Activated naive CD8-positive, alpha-beta T cell treated with anti-CD3 and anti-CD28 coated beads for 36 hours (primary cell): ENCODE results near the gene NAA80. TPM values are rescaled to one million over a fixed set of nuclear protein-coding genes. Genes with fewer than 3 reads are reported as not detected.
A peak's percentile ranks its signal among the peaks of the same experiment; 100 is the strongest.
"Not testable (repeated sequence)": the region's sequence is repeated elsewhere in the genome, so short reads cannot be mapped to it uniquely, and the experiment has no call there.

Source experiments
- DNase-seq: peaks from one replicate; pipeline ENCODE4 v3.0.0; 2021
- H3K27ac Mint-ChIP-seq: one replicate; pipeline ENCODE4 v1.8.0; 2022; ENCODE audit warnings: mild to moderate bottlenecking, moderate library complexity, mixed read lengths
- H3K27me3 Mint-ChIP-seq: one replicate; pipeline ENCODE4 v1.8.0; 2022; ENCODE audit warnings: mild to moderate bottlenecking, mixed read lengths
- H3K36me3 Mint-ChIP-seq: one replicate; pipeline ENCODE4 v1.8.0; 2021; ENCODE audit warnings: mild to moderate bottlenecking, mixed read lengths
- H3K4me1 Mint-ChIP-seq: one replicate; pipeline ENCODE4 v1.8.0; 2021; ENCODE audit warnings: mixed read lengths
- H3K4me3 Mint-ChIP-seq: one replicate; pipeline ENCODE4 v1.8.0; 2022; ENCODE audit warnings: mild to moderate bottlenecking, moderate library complexity, mixed read lengths
- H3K9me3 Mint-ChIP-seq: one replicate; pipeline ENCODE4 v1.8.0; 2022; ENCODE audit warnings: mixed read lengths
- total RNA-seq, 2 experiments: library from RNA; stranded (reverse); gene quantifications; one replicate each; pipeline ENCODE4 v1.2.3, GENCODE V29; 2021

NAA80 gene
- total RNA-seq, 2 experiments from 2014 or later = 16.3 to 16.7 TPM

- Mint-ChIP-seq H3K9me3 (no peaks in the 10 kb centered on the region), H3K4me1 (peaks cover 13% of the 10 kb centered on the region), H3K36me3 (peaks cover 11% of the 10 kb centered on the region), H3K27ac (peak overlapping the region; percentile 94), H3K27me3 (no peaks in the 10 kb centered on the region), H3K4me3 (peak overlapping the region; percentile 97)
- DNase-seq = no peak
Observed at GRCh38 chr3:50293079-50293801, 6.0 kb downstream of the NAA80 start.

GRCh38 chr3:50292159-50293078 lies 6.8 kb downstream of the NAA80 start, which contains the start of gene IFRD2:
IFRD2 (minus strand) TSS chr3:50292429; CDS start chr3:50292274, 155 bp downstream.
- DNase-seq = peak; percentile 97
- Mint-ChIP-seq H3K27ac (peak within 1 kb of the TSS; percentile 94), H3K27me3 (no peaks in the 10 kb centered on the region), H3K9me3 (no peaks in the 10 kb centered on the region), H3K36me3 (peaks cover 12% of the 10 kb centered on the region), H3K4me1 (peaks cover 8% of the 10 kb centered on the region), H3K4me3 (peak within 1 kb of the TSS; percentile 97)

- no peak for DNase-seq
- Mint-ChIP-seq H3K36me3 (peaks cover 22% of the 10 kb centered on the region), H3K9me3 (no peaks in the 10 kb centered on the region), H3K27ac (no peak overlapping the region), H3K27me3 (no peaks in the 10 kb centered on the region), H3K4me3 (peak overlapping the region; percentile 97), H3K4me1 (peaks cover 8% of the 10 kb centered on the region)
Observed at GRCh38 chr3:50290161-50290641, 9.0 kb downstream of the NAA80 start.

GRCh38 chr3:50289130-50289529 lies 10.1 kb downstream of the NAA80 start:
- peaks cover 22% of the 10 kb centered on the region for H3K36me3 Mint-ChIP-seq
- H3K27ac Mint-ChIP-seq = no peak overlapping the region
- H3K27me3 Mint-ChIP-seq = no peaks in the 10 kb centered on the region
- no peaks in the 10 kb centered on the region for H3K9me3 Mint-ChIP-seq
- H3K4me1 Mint-ChIP-seq = peaks cover 8% of the 10 kb centered on the region
- no peak overlapping the region for H3K4me3 Mint-ChIP-seq
- DNase-seq = no peak

- DNase-seq = no peak
- Mint-ChIP-seq H3K4me3 (no peak overlapping the region), H3K36me3 (peaks cover 22% of the 10 kb centered on the region), H3K27ac (no peak overlapping the region), H3K27me3 (no peaks in the 10 kb centered on the region), H3K4me1 (peaks cover 8% of the 10 kb centered on the region), H3K9me3 (no peaks in the 10 kb centered on the region)
Observed at GRCh38 chr3:50288387-50289007, 10.7 kb downstream of the NAA80 start.

GRCh38 chr3:50287262-50287661 lies 11.9 kb downstream of the NAA80 start:
- no peaks in the 10 kb centered on the region for H3K9me3 Mint-ChIP-seq
- peaks cover 22% of the 10 kb centered on the region for H3K36me3 Mint-ChIP-seq
- H3K27ac Mint-ChIP-seq = no peak overlapping the region

GRCh38 chr3:50286322-50287227 lies 12.6 kb downstream of the NAA80 start:
- Mint-ChIP-seq H3K27me3 (no peaks in the 10 kb centered on the region), H3K36me3 (peaks cover 22% of the 10 kb centered on the region), H3K4me1 (peaks cover 2% of the 10 kb centered on the region), H3K9me3 (no peaks in the 10 kb centered on the region), H3K27ac (no peak overlapping the region), H3K4me3 (no peak overlapping the region)
- no peak for DNase-seq

More at GRCh38 chr3:50287262-50287661, 11.9 kb downstream of the NAA80 start:
- H3K4me3 Mint-ChIP-seq = no peak overlapping the region
- H3K4me1 Mint-ChIP-seq = peaks cover 2% of the 10 kb centered on the region
- H3K27me3 Mint-ChIP-seq = no peaks in the 10 kb centered on the region
- DNase-seq = no peak

- not testable (repeated sequence) for H3K27me3 Mint-ChIP-seq, H3K9me3 Mint-ChIP-seq, DNase-seq, H3K4me1 Mint-ChIP-seq, H3K27ac Mint-ChIP-seq, H3K4me3 Mint-ChIP-seq
- H3K36me3 Mint-ChIP-seq = peaks cover 15% of the 10 kb centered on the region
Observed at GRCh38 chr3:50284121-50284520, 15.1 kb downstream of the NAA80 start.

GRCh38 chr3:50279255-50280016 lies 19.8 kb downstream of the NAA80 start:
- peaks cover 10% of the 10 kb centered on the region for H3K4me1 Mint-ChIP-seq
- no peaks in the 10 kb centered on the region for H3K36me3 Mint-ChIP-seq
- DNase-seq = no peak
- no peak overlapping the region for H3K4me3 Mint-ChIP-seq
- peaks cover 31% of the 10 kb centered on the region for H3K27me3 Mint-ChIP-seq
- H3K9me3 Mint-ChIP-seq = no peaks in the 10 kb centered on the region
- H3K27ac Mint-ChIP-seq = no peak overlapping the region

GRCh38 chr3:50278880-50279224 lies 20.4 kb downstream of the NAA80 start, which contains the start of gene LSMEM2:
LSMEM2 (plus strand) TSS chr3:50279087; CDS start chr3:50279114, 27 bp downstream.
- no peak for DNase-seq
- no peaks in the 10 kb centered on the region for H3K9me3 Mint-ChIP-seq
- H3K27me3 Mint-ChIP-seq = peaks cover 37% of the 10 kb centered on the region
- no peaks in the 10 kb centered on the region for H3K36me3 Mint-ChIP-seq
- peaks cover 14% of the 10 kb centered on the region for H3K4me1 Mint-ChIP-seq
- H3K4me3 Mint-ChIP-seq = no peak within 1 kb of the TSS
- no peak within 1 kb of the TSS for H3K27ac Mint-ChIP-seq

GRCh38 chr3:50278123-50278879 lies 20.9 kb downstream of the NAA80 start:
- peaks cover 40% of the 10 kb centered on the region for H3K27me3 Mint-ChIP-seq
- no peak overlapping the region for H3K27ac Mint-ChIP-seq
- H3K9me3 Mint-ChIP-seq = no peaks in the 10 kb centered on the region
- H3K4me1 Mint-ChIP-seq = peaks cover 14% of the 10 kb centered on the region
- no peak for DNase-seq
- H3K36me3 Mint-ChIP-seq = no peaks in the 10 kb centered on the region
- H3K4me3 Mint-ChIP-seq = no peak overlapping the region

- H3K36me3 Mint-ChIP-seq = no peaks in the 10 kb centered on the region
- peaks cover 20% of the 10 kb centered on the region for H3K4me1 Mint-ChIP-seq
- H3K27ac Mint-ChIP-seq = no peak overlapping the region
- DNase-seq = no peak
- H3K4me3 Mint-ChIP-seq = no peak overlapping the region
- H3K27me3 Mint-ChIP-seq = peaks cover 46% of the 10 kb centered on the region
- H3K9me3 Mint-ChIP-seq = no peaks in the 10 kb centered on the region
Observed at GRCh38 chr3:50276762-50277101, 22.5 kb downstream of the NAA80 start.
